HepG2 (cell line): ENCODE measurements around the gene GLB1L. TPM values are rescaled to one million over a fixed set of nuclear protein-coding genes. Genes with fewer than 3 reads are reported as not detected.

Experiments
- ATF7-NPFF ChIP-seq: sonication (generic); formaldehyde crosslinking; IDR thresholded peaks from 2 replicates; pipeline ENCODE4 v1.8.1; 2023; ENCODE audit warnings: mild to moderate bottlenecking, low read depth, missing genetic modification reagents, moderate library complexity
- CHD4 ChIP-seq: fragments of 200-600 bp; sonication (generic); IDR thresholded peaks from 2 replicates; pipeline ENCODE4 v1.7.0; 2017; ENCODE audit warnings: mild to moderate bottlenecking, low read length, borderline replicate concordance
- FOXJ3 ChIP-seq: sonication (generic); formaldehyde crosslinking; IDR thresholded peaks from 2 replicates; pipeline ENCODE4 v1.4.0; 2020; ENCODE audit warnings: missing genetic modification reagents, mild to moderate bottlenecking, borderline replicate concordance
- GZF1 ChIP-seq: sonication (generic); formaldehyde crosslinking; IDR thresholded peaks from 2 replicates; pipeline ENCODE4 v1.5.1; 2020; ENCODE audit warnings: mild to moderate bottlenecking, missing genetic modification reagents
- HNRNPH1 ChIP-seq: fragments of 200-400 bp; formaldehyde crosslinking; optimal IDR thresholded peaks from 2 replicates; pipeline ENCODE3; 2017; ENCODE audit warnings: mild to moderate bottlenecking, low read depth, low read length
- HNRNPLL ChIP-seq: fragments of 200-400 bp; formaldehyde crosslinking; IDR thresholded peaks from 2 replicates; pipeline ENCODE4 v1.6.1; 2017; ENCODE audit warnings: mild to moderate bottlenecking, low read depth, low read length; ENCODE audit not compliant: poor library complexity, severe bottlenecking
- NFE2L2 ChIP-seq: fragments of 150-350 bp; IDR thresholded peaks from 2 replicates; pipeline ENCODE4 v1.6.1; 2014; ENCODE audit warnings: low read length
- SMAD1 ChIP-seq: sonication (generic); formaldehyde crosslinking; IDR thresholded peaks from 2 replicates; pipeline ENCODE4 v1.4.0; 2020; ENCODE audit warnings: missing genetic modification reagents, low read depth, mild to moderate bottlenecking, borderline replicate concordance
- ZBTB42 ChIP-seq: sonication (generic); formaldehyde crosslinking; IDR thresholded peaks from 2 replicates; pipeline ENCODE4 v1.5.0; 2020; ENCODE audit warnings: mild to moderate bottlenecking, missing genetic modification reagents
- ZFP37 ChIP-seq: sonication (generic); formaldehyde crosslinking; IDR thresholded peaks from 2 replicates; pipeline ENCODE4 v1.4.0; 2020; ENCODE audit warnings: missing genetic modification reagents, borderline replicate concordance
- ZNF138 ChIP-seq: sonication (generic); formaldehyde crosslinking; IDR thresholded peaks from 2 replicates; pipeline ENCODE4 v1.5.0; 2020; ENCODE audit warnings: mild to moderate bottlenecking, low read depth, missing genetic modification reagents
- ZNF20 ChIP-seq: sonication (generic); formaldehyde crosslinking; IDR thresholded peaks from 2 replicates; pipeline ENCODE4 v1.4.0; 2020; ENCODE audit warnings: mild to moderate bottlenecking, moderate library complexity, missing genetic modification reagents
- ZNF280B ChIP-seq: sonication (generic); formaldehyde crosslinking; IDR thresholded peaks from 2 replicates; pipeline ENCODE4 v1.5.0; 2020; ENCODE audit warnings: missing genetic modification reagents, mild to moderate bottlenecking, borderline replicate concordance
- ZNF510 ChIP-seq: sonication (generic); formaldehyde crosslinking; IDR thresholded peaks from 2 replicates; pipeline ENCODE4 v1.4.0; 2020; ENCODE audit warnings: low read depth, mild to moderate bottlenecking, missing genetic modification reagents
- ZSCAN25 ChIP-seq: sonication (generic); formaldehyde crosslinking; IDR thresholded peaks from 2 replicates; pipeline ENCODE4 v1.8.0; 2022; ENCODE audit warnings: mild to moderate bottlenecking, missing genetic modification reagents
- polyA plus RNA-seq, 8 experiments: library from polyadenylated mRNA; depleted of rRNA in 3 of 8; stranded (reverse) in 7 of 8; unstranded in 1 of 8; fragments of >200 nt; fragmentation: Illumina TruSeq in 4 of 8; extraction: Trizol in 4 of 8; gene quantifications; 2 replicates each; pipeline versions ENCODE4 v1.2.1 to v1.2.3, GENCODE V29; 2011 to 2016; ENCODE audit warnings: low read depth in 4 of 8, missing spikeins in 1 of 8, mixed read lengths in 1 of 8; ENCODE audit not compliant: insufficient read depth in 1 of 8
- total RNA-seq, 5 experiments: library from RNA; depleted of rRNA; stranded (reverse); fragments of >200 nt; fragmentation: Illumina TruSeq; extraction: Trizol; gene quantifications; 2 replicates each; pipeline ENCODE4 v1.2.3, GENCODE V29; 2016; ENCODE audit warnings: low read depth in 1 of 5
- TF ChIP-seq, protein P1 (sequence below): sonication (generic); formaldehyde crosslinking; IDR thresholded peaks from 2 replicates; pipeline ENCODE4 v1.5.1; 2020; ENCODE audit warnings: mild to moderate bottlenecking, missing genetic modification reagents, moderate library complexity
- TF ChIP-seq, protein P2 (sequence below): sonication (generic); formaldehyde crosslinking; IDR thresholded peaks from 2 replicates; pipeline ENCODE4 v1.5.0; 2020; ENCODE audit warnings: missing genetic modification reagents
- TF ChIP-seq, protein P3 (sequence below): sonication (generic); formaldehyde crosslinking; IDR thresholded peaks from 2 replicates; pipeline ENCODE4 v1.4.0; 2020; ENCODE audit warnings: missing genetic modification reagents, borderline replicate concordance

The GLB1L gene
- total and polyA plus RNA-seq, 2 of the 13 experiments (the other 11 are each of a cell fraction or from before 2014, with no cell fraction given), result 6.8 to 7.3 TPM

DNA sequence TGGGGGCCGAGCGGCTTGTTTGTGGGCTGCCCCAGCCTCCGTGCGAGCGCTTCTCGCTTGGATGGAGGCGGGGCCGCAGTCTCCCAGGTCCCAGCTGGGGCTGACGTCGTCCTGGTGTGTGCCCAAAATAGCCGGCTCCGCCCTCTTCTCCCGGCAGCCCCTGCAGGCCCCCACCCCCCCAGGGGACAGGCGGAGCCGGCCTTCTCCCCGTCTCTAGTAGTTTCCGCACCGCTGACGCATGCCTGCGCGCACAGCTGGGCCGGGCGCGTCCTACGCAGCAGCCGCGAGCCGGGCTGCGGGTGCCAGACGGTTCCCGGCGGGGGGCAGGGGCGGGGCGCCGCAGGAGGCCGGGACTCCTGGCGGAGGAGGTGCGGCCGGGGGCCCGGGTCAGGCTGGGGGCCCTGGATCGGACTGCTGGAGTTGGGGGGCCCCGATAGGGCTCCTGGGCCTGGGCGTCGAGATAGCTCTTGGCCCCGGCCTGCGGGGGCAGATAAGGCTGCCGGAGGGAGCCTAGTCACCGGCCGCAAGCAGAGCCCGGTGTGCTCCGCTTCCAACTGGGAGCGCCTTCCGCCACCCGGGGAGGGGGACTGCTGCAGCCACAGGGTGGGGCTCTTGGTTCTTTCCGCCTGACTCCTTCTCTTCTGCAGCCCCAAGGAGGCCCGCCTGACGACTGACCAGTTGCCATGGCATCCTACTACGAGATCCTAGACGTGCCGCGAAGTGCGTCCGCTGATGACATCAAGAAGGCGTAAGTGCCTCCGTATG lies 34.1 kb upstream of the GLB1L start, which contains the start of gene DNAJB2 (continued):
- TF ChIP-seq, protein P1, sequence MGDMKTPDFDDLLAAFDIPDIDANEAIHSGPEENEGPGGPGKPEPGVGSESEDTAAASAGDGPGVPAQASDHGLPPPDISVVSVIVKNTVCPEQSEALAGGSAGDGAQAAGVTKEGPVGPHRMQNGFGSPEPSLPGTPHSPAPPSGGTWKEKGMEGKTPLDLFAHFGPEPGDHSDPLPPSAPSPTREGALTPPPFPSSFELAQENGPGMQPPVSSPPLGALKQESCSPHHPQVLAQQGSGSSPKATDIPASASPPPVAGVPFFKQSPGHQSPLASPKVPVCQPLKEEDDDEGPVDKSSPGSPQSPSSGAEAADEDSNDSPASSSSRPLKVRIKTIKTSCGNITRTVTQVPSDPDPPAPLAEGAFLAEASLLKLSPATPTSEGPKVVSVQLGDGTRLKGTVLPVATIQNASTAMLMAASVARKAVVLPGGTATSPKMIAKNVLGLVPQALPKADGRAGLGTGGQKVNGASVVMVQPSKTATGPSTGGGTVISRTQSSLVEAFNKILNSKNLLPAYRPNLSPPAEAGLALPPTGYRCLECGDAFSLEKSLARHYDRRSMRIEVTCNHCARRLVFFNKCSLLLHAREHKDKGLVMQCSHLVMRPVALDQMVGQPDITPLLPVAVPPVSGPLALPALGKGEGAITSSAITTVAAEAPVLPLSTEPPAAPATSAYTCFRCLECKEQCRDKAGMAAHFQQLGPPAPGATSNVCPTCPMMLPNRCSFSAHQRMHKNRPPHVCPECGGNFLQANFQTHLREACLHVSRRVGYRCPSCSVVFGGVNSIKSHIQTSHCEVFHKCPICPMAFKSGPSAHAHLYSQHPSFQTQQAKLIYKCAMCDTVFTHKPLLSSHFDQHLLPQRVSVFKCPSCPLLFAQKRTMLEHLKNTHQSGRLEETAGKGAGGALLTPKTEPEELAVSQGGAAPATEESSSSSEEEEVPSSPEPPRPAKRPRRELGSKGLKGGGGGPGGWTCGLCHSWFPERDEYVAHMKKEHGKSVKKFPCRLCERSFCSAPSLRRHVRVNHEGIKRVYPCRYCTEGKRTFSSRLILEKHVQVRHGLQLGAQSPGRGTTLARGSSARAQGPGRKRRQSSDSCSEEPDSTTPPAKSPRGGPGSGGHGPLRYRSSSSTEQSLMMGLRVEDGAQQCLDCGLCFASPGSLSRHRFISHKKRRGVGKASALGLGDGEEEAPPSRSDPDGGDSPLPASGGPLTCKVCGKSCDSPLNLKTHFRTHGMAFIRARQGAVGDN (CRISPR knock-in tag), result peak; percentile 98
- peak; percentile 40; the same call in 1 of the 2 replicates for TF ChIP-seq ZNF138
- TF ChIP-seq ZSCAN25 (CRISPR knock-in tag), result no peak
- TF ChIP-seq CHD4, result no peak
- TF ChIP-seq ZNF510, result no peak; the same call in 1 of the 2 replicates
- no peak for TF ChIP-seq NFE2L2
- TF ChIP-seq SMAD1 (CRISPR knock-in tag), result no peak
- TF ChIP-seq ZNF280B (CRISPR knock-in tag), result peak; percentile 87
- TF ChIP-seq ZNF20 (CRISPR knock-in tag), result no peak
- TF ChIP-seq HNRNPH1, result no peak
- TF ChIP-seq ATF7-NPFF, result peak; percentile 91
- peak; percentile 19; the same call in 1 of the 2 replicates for TF ChIP-seq ZFP37 (CRISPR knock-in tag)
- TF ChIP-seq FOXJ3 (CRISPR knock-in tag), result no peak
- TF ChIP-seq GZF1, result no peak
- peak; percentile 99 for TF ChIP-seq HNRNPLL
- TF ChIP-seq, protein P2, sequence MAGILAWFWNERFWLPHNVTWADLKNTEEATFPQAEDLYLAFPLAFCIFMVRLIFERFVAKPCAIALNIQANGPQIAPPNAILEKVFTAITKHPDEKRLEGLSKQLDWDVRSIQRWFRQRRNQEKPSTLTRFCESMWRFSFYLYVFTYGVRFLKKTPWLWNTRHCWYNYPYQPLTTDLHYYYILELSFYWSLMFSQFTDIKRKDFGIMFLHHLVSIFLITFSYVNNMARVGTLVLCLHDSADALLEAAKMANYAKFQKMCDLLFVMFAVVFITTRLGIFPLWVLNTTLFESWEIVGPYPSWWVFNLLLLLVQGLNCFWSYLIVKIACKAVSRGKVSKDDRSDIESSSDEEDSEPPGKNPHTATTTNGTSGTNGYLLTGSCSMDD (CRISPR knock-in tag), result no peak
- TF ChIP-seq, protein P3, sequence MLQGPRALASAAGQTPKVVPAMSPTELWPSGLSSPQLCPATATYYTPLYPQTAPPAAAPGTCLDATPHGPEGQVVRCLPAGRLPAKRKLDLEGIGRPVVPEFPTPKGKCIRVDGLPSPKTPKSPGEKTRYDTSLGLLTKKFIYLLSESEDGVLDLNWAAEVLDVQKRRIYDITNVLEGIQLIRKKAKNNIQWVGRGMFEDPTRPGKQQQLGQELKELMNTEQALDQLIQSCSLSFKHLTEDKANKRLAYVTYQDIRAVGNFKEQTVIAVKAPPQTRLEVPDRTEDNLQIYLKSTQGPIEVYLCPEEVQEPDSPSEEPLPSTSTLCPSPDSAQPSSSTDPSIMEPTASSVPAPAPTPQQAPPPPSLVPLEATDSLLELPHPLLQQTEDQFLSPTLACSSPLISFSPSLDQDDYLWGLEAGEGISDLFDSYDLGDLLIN (CRISPR knock-in tag), result no peak
- 0 out of 2 replicates have a peak, but pooled peaks have one; percentile 62 for TF ChIP-seq ZBTB42
